ENCODE measurements around the gene SURF6.

The SURF6 gene

DNA sequence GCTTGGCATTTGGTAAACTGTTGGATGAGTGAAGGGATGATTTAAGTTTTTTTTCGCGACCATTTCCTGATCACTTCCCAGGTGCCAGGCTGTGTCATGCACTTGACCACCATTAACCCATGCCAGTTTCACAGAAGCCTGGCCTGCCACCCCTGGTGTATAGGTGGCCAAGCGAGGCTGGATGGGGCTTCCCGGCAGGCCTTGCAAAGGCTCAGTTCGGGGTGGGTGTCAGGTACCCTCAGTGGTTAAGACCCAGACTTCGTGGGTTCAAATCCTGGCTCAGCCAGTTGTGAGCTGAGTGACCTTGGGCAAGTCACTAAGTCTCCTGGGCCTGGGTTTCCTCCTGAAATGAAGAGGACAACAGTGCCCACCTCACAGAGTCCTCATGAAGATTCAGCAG, 9.6 kb upstream of the SURF6 start:
- ChIA-PET POLR2A (no interaction called here), CTCF (interaction anchor here (1.6 kb wide), 1 partner anchor 165 kb away, joined by 3 read pairs; no protein-coding TSS in a partner anchor)
- peaks cover 15 to 71% (median 41%) of the 10 kb centered on the region in 4 experiments for H3K36me3 ChIP-seq (ENCODE audit: control insufficient read depth in 4 of 4, insufficient read depth in 4 of 4, low read length in 3 of 4)
- no peak overlapping the region for H3K4me3 ChIP-seq (ENCODE audit: control insufficient read depth in 1 of 7, extremely low read depth in 1 of 7, insufficient read depth in 4 of 7, low read depth in 2 of 7, low read length in 6 of 7)
- no peaks in the 10 kb centered on the region for H3K27me3 ChIP-seq (replicated peaks in 2 of 5; ENCODE audit: control insufficient read depth in 4 of 5, insufficient read depth in 5 of 5, low read length in 4 of 5)
- H3K27ac ChIP-seq (ENCODE audit: insufficient read depth in 1 of 2, low read depth in 1 of 2, low read length in 2 of 2, poor library complexity in 1 of 2, severe bottlenecking in 2 of 2), result no peak overlapping the region
- H3K4me1 ChIP-seq (ENCODE audit: control extremely low read depth in 1 of 4, control insufficient read depth in 4 of 4, insufficient read depth in 4 of 4, low read length in 3 of 4), result peaks cover 4 to 58% (median 55%) of the 10 kb centered on the region in 4 experiments
- no peak for DNase-seq
- H3K9me3 ChIP-seq (ENCODE audit: control extremely low read depth in 1 of 5, control insufficient read depth in 4 of 5, insufficient read depth in 2 of 5, low read depth in 1 of 5, low read length in 4 of 5), result no peaks in the 10 kb centered on the region
- WGBS (ENCODE audit: insufficient coverage), result 100% methylated on average over 4 of the region's 6 CpGs

DNA sequence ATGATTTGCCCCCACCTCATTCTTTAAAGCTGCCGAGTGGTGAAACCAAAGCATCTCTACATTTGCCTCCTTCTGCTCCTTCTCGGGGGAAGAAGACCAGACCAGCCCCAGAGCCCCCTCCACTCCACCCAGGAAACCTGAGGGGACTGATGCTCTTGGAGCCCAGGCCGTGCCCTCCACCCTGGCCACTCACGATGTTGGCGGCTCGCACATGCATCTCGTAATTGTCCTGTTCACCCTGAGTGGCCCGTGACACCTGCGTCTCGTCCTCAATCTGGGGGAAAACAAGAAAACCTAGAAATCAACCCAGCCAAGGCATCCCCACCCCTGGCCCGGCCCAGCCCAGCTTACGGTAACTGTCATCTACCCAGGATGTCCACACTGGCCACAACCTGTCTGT, 9.0 kb upstream of the SURF6 start:
- DNase-seq, result no peak
- Histone ChIP-seq H3K4me3 (ENCODE audit: control insufficient read depth in 1 of 7, extremely low read depth in 1 of 7, insufficient read depth in 4 of 7, low read depth in 2 of 7, low read length in 6 of 7) (no peak overlapping the region), H3K4me1 (ENCODE audit: control extremely low read depth in 1 of 4, control insufficient read depth in 4 of 4, insufficient read depth in 4 of 4, low read length in 3 of 4) (peaks cover 4 to 63% (median 61%) of the 10 kb centered on the region in 4 experiments), H3K36me3 (ENCODE audit: control insufficient read depth in 4 of 4, insufficient read depth in 4 of 4, low read length in 3 of 4) (peaks cover 11 to 70% (median 34%) of the 10 kb centered on the region in 4 experiments), H3K27me3 (replicated peaks in 2 of 5; ENCODE audit: control insufficient read depth in 4 of 5, insufficient read depth in 5 of 5, low read length in 4 of 5) (no peaks in the 10 kb centered on the region), H3K27ac (ENCODE audit: insufficient read depth in 1 of 2, low read depth in 1 of 2, low read length in 2 of 2, poor library complexity in 1 of 2, severe bottlenecking in 2 of 2) (no peak overlapping the region), H3K9me3 (ENCODE audit: control extremely low read depth in 1 of 5, control insufficient read depth in 4 of 5, insufficient read depth in 2 of 5, low read depth in 1 of 5, low read length in 4 of 5) (no peaks in the 10 kb centered on the region)
- ChIA-PET CTCF (interaction anchor here (1.5 kb wide), 1 partner anchor 157 kb away, joined by 4 read pairs; no protein-coding TSS in a partner anchor), POLR2A (no interaction called here)
- WGBS (ENCODE audit: insufficient coverage), result 96% methylated on average over 11 of the region's 12 CpGs

DNA sequence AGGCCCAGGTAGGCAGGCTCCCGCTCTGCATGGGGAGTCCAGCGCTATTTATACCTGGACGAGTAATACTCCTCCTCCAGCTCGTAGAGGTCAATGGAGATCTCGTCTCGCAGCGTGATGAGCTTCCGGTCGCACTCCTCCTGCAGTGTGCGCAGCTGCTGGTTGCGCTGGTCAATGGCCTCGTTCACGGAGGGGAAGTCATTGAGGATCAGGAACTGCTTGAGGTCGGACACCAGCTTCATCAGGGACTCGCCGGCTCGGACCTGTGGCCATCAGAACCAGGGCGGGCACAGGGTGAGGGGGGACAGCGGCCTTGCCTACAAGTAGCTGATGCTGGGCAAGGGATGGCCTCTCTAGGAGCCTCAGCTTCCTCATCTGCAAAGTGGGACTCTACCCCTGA, 8.1 kb upstream of the SURF6 start:
- no peak for DNase-seq
- H3K27me3 ChIP-seq (replicated peaks in 2 of 5; ENCODE audit: control insufficient read depth in 4 of 5, insufficient read depth in 5 of 5, low read length in 4 of 5), result no peaks in the 10 kb centered on the region
- H3K36me3 ChIP-seq (ENCODE audit: control insufficient read depth in 4 of 4, insufficient read depth in 4 of 4, low read length in 3 of 4), result peaks cover 7 to 67% (median 30%) of the 10 kb centered on the region in 4 experiments
- CTCF ChIA-PET, result interaction anchor here (0.9 to 1.9 kb wide), 3 partner anchors 13 to 156 kb away, joined by 3 to 9 read pairs (median 4); no protein-coding TSS in a partner anchor
- no peaks in the 10 kb centered on the region for H3K9me3 ChIP-seq (ENCODE audit: control extremely low read depth in 1 of 5, control insufficient read depth in 4 of 5, insufficient read depth in 2 of 5, low read depth in 1 of 5, low read length in 4 of 5)
- H3K4me1 ChIP-seq (ENCODE audit: control extremely low read depth in 1 of 4, control insufficient read depth in 4 of 4, insufficient read depth in 4 of 4, low read length in 3 of 4), result peaks cover 6 to 63% (median 61%) of the 10 kb centered on the region in 4 experiments
- no peak overlapping the region for H3K27ac ChIP-seq (ENCODE audit: insufficient read depth in 1 of 2, low read depth in 1 of 2, low read length in 2 of 2, poor library complexity in 1 of 2, severe bottlenecking in 2 of 2)
- no peak overlapping the region for H3K4me3 ChIP-seq (ENCODE audit: control insufficient read depth in 1 of 7, extremely low read depth in 1 of 7, insufficient read depth in 4 of 7, low read depth in 2 of 7, low read length in 6 of 7)
- WGBS (ENCODE audit: insufficient coverage), result 97% methylated on average over 18 of the region's 19 CpGs
- POLR2A ChIA-PET, result no interaction called here

DNA sequence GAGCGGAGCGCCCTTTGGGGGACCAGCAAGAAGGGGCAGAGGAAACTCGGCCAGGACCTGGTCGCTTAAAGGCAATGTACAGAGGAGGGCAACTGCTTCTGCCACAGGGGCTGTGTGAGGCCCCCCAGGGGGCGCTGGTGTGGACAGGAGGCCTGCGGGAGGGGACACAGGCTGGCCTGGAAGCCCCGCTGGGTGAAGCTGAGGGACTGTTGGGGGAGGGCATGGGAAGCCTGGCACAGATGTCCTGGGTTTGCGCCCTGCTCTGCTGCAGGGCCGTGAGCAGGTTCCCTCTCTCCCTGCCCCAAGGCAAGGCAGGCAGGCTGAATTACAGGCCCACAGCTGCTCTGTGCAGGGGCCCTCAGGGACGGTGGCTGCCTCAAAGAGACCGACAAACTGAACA, 6.6 kb upstream of the SURF6 start:
- H3K27me3 ChIP-seq (replicated peaks in 2 of 5; ENCODE audit: control insufficient read depth in 4 of 5, insufficient read depth in 5 of 5, low read length in 4 of 5), result no peaks in the 10 kb centered on the region
- H3K27ac ChIP-seq (ENCODE audit: insufficient read depth in 1 of 2, low read depth in 1 of 2, low read length in 2 of 2, poor library complexity in 1 of 2, severe bottlenecking in 2 of 2), result peak overlapping the region in 1 of 2 experiments; percentile 65
- H3K4me1 ChIP-seq (ENCODE audit: control extremely low read depth in 1 of 4, control insufficient read depth in 4 of 4, insufficient read depth in 4 of 4, low read length in 3 of 4), result peaks cover 3 to 62% (median 60%) of the 10 kb centered on the region in 4 experiments
- H3K9me3 ChIP-seq (ENCODE audit: control extremely low read depth in 1 of 5, control insufficient read depth in 4 of 5, insufficient read depth in 2 of 5, low read depth in 1 of 5, low read length in 4 of 5), result no peaks in the 10 kb centered on the region
- peaks cover 6 to 69% (median 33%) of the 10 kb centered on the region in 4 experiments for H3K36me3 ChIP-seq (ENCODE audit: control insufficient read depth in 4 of 4, insufficient read depth in 4 of 4, low read length in 3 of 4)
- DNase-seq, result peak in 2 of 3 donors; percentile 26 to 31
- 90% methylated on average over 11 of the region's 11 CpGs for WGBS (ENCODE audit: insufficient coverage)
- CTCF ChIA-PET, result interaction anchor here (0.8 to 3.0 kb wide), 9 partner anchors 8 to 156 kb away, joined by 3 to 18 read pairs (median 8); no protein-coding TSS in a partner anchor
- H3K4me3 ChIP-seq (ENCODE audit: control insufficient read depth in 1 of 7, extremely low read depth in 1 of 7, insufficient read depth in 4 of 7, low read depth in 2 of 7, low read length in 6 of 7), result no peak overlapping the region
- POLR2A ChIA-PET, result no interaction called here

DNA sequence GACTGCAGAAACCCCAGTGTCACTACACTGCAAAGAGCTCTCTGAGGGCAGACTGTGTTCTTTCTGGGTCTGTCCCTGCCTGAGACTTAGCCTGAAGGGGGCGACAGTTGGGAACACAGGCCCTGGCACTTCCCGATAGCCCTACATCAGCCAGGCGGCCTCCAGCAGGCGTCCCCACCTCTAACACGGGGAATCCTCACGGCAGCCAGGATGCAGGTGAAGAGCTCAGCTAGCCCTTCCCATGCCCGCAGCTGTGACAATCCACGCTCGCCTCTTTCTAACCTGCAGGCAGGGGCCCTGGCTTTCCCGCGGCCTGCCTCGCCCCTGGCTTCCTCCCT, 6.0 kb upstream of the SURF6 start:
- Histone ChIP-seq H3K9me3 (ENCODE audit: control extremely low read depth in 1 of 5, control insufficient read depth in 4 of 5, insufficient read depth in 2 of 5, low read depth in 1 of 5, low read length in 4 of 5) (no peaks in the 10 kb centered on the region), H3K4me3 (ENCODE audit: control insufficient read depth in 1 of 7, extremely low read depth in 1 of 7, insufficient read depth in 4 of 7, low read depth in 2 of 7, low read length in 6 of 7) (peak overlapping the region in 1 of 7 experiments; percentile 23), H3K27ac (ENCODE audit: insufficient read depth in 1 of 2, low read depth in 1 of 2, low read length in 2 of 2, poor library complexity in 1 of 2, severe bottlenecking in 2 of 2) (peak overlapping the region in 1 of 2 experiments; percentile 65), H3K4me1 (ENCODE audit: control extremely low read depth in 1 of 4, control insufficient read depth in 4 of 4, insufficient read depth in 4 of 4, low read length in 3 of 4) (peaks cover 3 to 61% (median 57%) of the 10 kb centered on the region in 4 experiments), H3K27me3 (replicated peaks in 2 of 5; ENCODE audit: control insufficient read depth in 4 of 5, insufficient read depth in 5 of 5, low read length in 4 of 5) (no peaks in the 10 kb centered on the region), H3K36me3 (ENCODE audit: control insufficient read depth in 4 of 4, insufficient read depth in 4 of 4, low read length in 3 of 4) (peaks cover 6 to 69% (median 33%) of the 10 kb centered on the region in 4 experiments)
- POLR2A ChIA-PET, result interaction anchor here (0.9 kb wide), 1 partner anchor 133 kb away, joined by 3 read pairs; no protein-coding TSS in a partner anchor
- DNase-seq, result no peak
- CTCF ChIA-PET, result interaction anchor here (0.8 to 3.0 kb wide), 10 partner anchors 8 to 156 kb away, joined by 3 to 18 read pairs (median 6); no protein-coding TSS in a partner anchor
- 95% methylated on average over 12 of the region's 12 CpGs for WGBS (ENCODE audit: insufficient coverage)

DNA sequence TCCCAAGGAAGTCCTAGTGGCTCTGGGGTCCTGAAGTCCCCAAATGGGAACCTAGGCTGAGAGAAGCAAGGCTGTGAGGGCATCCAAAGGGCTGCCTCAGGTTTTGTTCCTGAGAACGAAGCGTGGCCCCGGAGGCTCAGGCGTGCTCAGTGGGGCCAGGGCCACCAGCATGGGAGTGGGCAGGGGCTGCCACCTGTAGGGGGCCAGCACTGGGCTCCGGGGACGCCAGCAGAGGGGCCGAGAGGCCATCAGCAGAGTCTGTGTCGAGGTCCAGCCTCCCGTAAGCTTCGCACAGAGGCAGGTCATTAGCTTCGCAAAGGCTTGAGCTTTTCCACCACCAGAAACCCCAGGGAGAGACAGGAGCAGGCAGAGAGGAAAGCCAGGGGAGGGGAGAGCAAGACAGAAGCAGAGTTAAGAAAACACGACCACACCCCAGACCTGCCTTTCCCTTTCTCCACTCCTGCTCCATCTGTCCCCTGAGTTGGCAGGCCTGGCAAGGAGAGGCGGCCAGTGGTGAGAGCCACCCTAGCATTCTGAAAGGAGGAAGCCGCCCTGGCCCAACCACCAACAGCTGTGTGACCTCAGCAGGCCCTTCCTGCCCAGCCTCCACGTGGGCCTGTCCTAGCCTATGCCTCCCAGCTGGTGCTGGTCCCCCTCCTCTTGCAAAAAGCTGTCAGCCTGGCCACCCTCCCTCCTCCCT, 5.5 kb upstream of the SURF6 start:
- Histone ChIP-seq H3K4me1 (ENCODE audit: control extremely low read depth in 1 of 4, control insufficient read depth in 4 of 4, insufficient read depth in 4 of 4, low read length in 3 of 4) (peaks cover 3 to 57% (median 55%) of the 10 kb centered on the region in 4 experiments), H3K4me3 (ENCODE audit: control insufficient read depth in 1 of 7, extremely low read depth in 1 of 7, insufficient read depth in 4 of 7, low read depth in 2 of 7, low read length in 6 of 7) (peak overlapping the region in 4 of 7 experiments; percentile 7 to 37 (median 26)), H3K36me3 (ENCODE audit: control insufficient read depth in 4 of 4, insufficient read depth in 4 of 4, low read length in 3 of 4) (peaks cover 6 to 69% (median 33%) of the 10 kb centered on the region in 4 experiments), H3K27ac (ENCODE audit: insufficient read depth in 1 of 2, low read depth in 1 of 2, low read length in 2 of 2, poor library complexity in 1 of 2, severe bottlenecking in 2 of 2) (peak overlapping the region in 1 of 2 experiments; percentile 65), H3K27me3 (replicated peaks in 2 of 5; ENCODE audit: control insufficient read depth in 4 of 5, insufficient read depth in 5 of 5, low read length in 4 of 5) (no peaks in the 10 kb centered on the region), H3K9me3 (ENCODE audit: control extremely low read depth in 1 of 5, control insufficient read depth in 4 of 5, insufficient read depth in 2 of 5, low read depth in 1 of 5, low read length in 4 of 5) (no peaks in the 10 kb centered on the region)
- 78% methylated on average over 12 of the region's 15 CpGs for WGBS (ENCODE audit: insufficient coverage)
- DNase-seq, result peak; percentile 24 to 84 (median 76)
- ChIA-PET POLR2A (interaction anchor here (0.9 kb wide), 1 partner anchor 133 kb away, joined by 3 read pairs; no protein-coding TSS in a partner anchor), CTCF (interaction anchor here (0.8 to 3.0 kb wide), 11 partner anchors 9 to 155 kb away, joined by 3 to 18 read pairs (median 8); no protein-coding TSS in a partner anchor)

DNA sequence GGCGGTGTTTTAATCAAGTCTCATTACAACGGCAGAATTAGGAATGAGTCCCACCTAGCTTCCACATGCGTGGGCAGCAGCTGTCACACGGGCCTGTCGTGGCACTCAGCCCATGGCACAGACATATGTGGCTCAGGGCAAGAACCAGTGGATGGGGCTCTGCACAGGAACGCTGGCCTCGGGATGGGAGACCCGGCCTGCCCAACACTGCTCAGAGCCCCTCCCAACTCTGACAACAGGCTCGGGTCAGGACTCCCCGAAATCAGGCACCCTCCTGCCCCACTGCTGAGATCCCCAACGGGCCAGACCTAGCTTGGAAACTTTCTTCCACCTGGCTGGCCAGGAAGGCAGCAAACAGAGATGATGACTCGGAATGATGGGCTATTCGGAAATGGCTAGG, 4.9 kb upstream of the SURF6 start:
- Histone ChIP-seq H3K27ac (ENCODE audit: insufficient read depth in 1 of 2, low read depth in 1 of 2, low read length in 2 of 2, poor library complexity in 1 of 2, severe bottlenecking in 2 of 2) (peak overlapping the region in 1 of 2 experiments; percentile 65), H3K27me3 (replicated peaks in 2 of 5; ENCODE audit: control insufficient read depth in 4 of 5, insufficient read depth in 5 of 5, low read length in 4 of 5) (no peaks in the 10 kb centered on the region), H3K4me1 (ENCODE audit: control extremely low read depth in 1 of 4, control insufficient read depth in 4 of 4, insufficient read depth in 4 of 4, low read length in 3 of 4) (peaks cover 3 to 55% (median 54%) of the 10 kb centered on the region in 4 experiments), H3K9me3 (ENCODE audit: control extremely low read depth in 1 of 5, control insufficient read depth in 4 of 5, insufficient read depth in 2 of 5, low read depth in 1 of 5, low read length in 4 of 5) (no peaks in the 10 kb centered on the region), H3K4me3 (ENCODE audit: control insufficient read depth in 1 of 7, extremely low read depth in 1 of 7, insufficient read depth in 4 of 7, low read depth in 2 of 7, low read length in 6 of 7) (peak overlapping the region in 4 of 7 experiments; percentile 14 to 37 (median 27)), H3K36me3 (ENCODE audit: control insufficient read depth in 4 of 4, insufficient read depth in 4 of 4, low read length in 3 of 4) (peaks cover 6 to 68% (median 32%) of the 10 kb centered on the region in 4 experiments)
- ChIA-PET CTCF (interaction anchor here (0.8 to 3.0 kb wide), 8 partner anchors 10 to 152 kb away, joined by 3 to 18 read pairs (median 7); no protein-coding TSS in a partner anchor), POLR2A (no interaction called here)
- 85% methylated on average over 13 of the region's 13 CpGs for WGBS (ENCODE audit: insufficient coverage)
- DNase-seq, result no peak
